GM21423 (cell line): ENCODE measurements around the gene POLDIP2.

Source experiments
- ATAC-seq: cut with Tn5 transposase; IDR thresholded peaks from one replicate; pipeline ENCODE4 v1.9.1; 2021; ENCODE audit warnings: mild to moderate bottlenecking, moderate library complexity; ENCODE audit not compliant: unreplicated experiment

Gene POLDIP2

GRCh38 chr17:28318759-28319597, 38.3 kb downstream of the POLDIP2 start, which contains the start of gene TMEM97:
TMEM97 (plus strand) TSS chr17:28319200; CDS start chr17:28319240, 40 bp downstream.
- peak; percentile 95 for ATAC-seq

GRCh38 chr17:28317966-28318758, 39.2 kb downstream of the POLDIP2 start:
- peak; percentile 4 for ATAC-seq

GRCh38 chr17:28317099-28317965, 40.0 kb downstream of the POLDIP2 start:
- ATAC-seq, result no peak

- no peak for ATAC-seq
Measured at GRCh38 chr17:28315846-28316705, 41.3 kb downstream of the POLDIP2 start.

GRCh38 chr17:28313841-28314240, 43.5 kb downstream of the POLDIP2 start:
- ATAC-seq, result no peak

- no peak for ATAC-seq
Measured at GRCh38 chr17:28306954-28307401, 50.3 kb downstream of the POLDIP2 start.

- ATAC-seq, result no peak
Measured at GRCh38 chr17:28298449-28298848, 58.9 kb downstream of the POLDIP2 start.
